Measurements from ENCODE around the gene CEP112. TPM values are rescaled to one million over a fixed set of nuclear protein-coding genes. Genes with fewer than 3 reads are reported as not detected.

The CEP112 gene
- total and polyA plus RNA-seq, 2 of the 13 experiments (the other 11 are each of a cell fraction or from before 2014, with no cell fraction given) = 1.2 to 3.4 TPM

DNA sequence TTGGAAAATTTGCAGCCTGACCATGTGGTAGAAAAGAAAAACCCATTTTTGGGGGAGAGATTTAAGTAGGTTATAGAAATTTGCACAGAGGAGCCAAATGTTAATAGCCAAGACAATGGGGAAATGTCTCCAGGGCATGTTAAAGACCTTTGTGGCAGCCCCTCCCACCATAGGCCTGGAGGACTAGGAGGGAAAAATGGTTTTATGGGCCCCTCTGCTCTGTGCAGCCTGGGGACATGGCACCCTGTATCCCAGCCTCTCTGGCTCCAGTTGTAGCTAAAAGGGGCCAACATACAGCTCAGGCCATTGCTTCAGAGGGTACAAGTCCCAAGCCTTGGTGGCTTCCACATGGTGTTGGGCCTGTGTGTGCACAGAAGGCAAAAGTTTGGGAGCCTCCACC, 384.6 kb downstream of the CEP112 start:
- Histone ChIP-seq H3K4me3 (replicated peaks in 1 of 3; ENCODE audit: insufficient read depth in 1 of 3, low read depth in 2 of 3, low read length in 3 of 3) (no peak overlapping the region), H3K4me2 (ENCODE audit: low read depth, low read length) (no peak overlapping the region), H3K27ac (ENCODE audit: extremely low read length, insufficient read depth, low read length) (no peak overlapping the region), H4K20me1 (ENCODE audit: insufficient read depth, low read length) (no peaks in the 10 kb centered on the region), H3K36me3 (replicated peaks in 1 of 2; ENCODE audit: control insufficient read depth in 1 of 2, insufficient read depth in 2 of 2, low read length in 2 of 2) (no peaks in the 10 kb centered on the region), H3K9ac (ENCODE audit: insufficient read depth, low read depth, low read length) (no peak overlapping the region), H3K4me1 (ENCODE audit: insufficient read depth, low read length) (no peaks in the 10 kb centered on the region), H3K79me2 (ENCODE audit: insufficient read depth, low read length) (no peaks in the 10 kb centered on the region), H3K9me3 (ENCODE audit: low read length) (peaks cover 34% of the 10 kb centered on the region), H3K27me3 (ENCODE audit: control insufficient read depth in 1 of 2, insufficient read depth in 2 of 2, low read length in 2 of 2) (no peaks in the 10 kb centered on the region), H2AFZ (ENCODE audit: low read length) (no peak overlapping the region)
- in situ Hi-C loops (cut with HindIII; ENCODE audit: extremely low pct_ligation_motif_present, low pct_unique_long_range_greater_than_20kb) = no loop called here
- CTCF ChIA-PET (ENCODE audit: low intra/inter-chr PET ratio, low total read pairs) = no interaction called here
- intact Hi-C loops (cut with micrococcal nuclease; ENCODE audit: unreplicated experiment) = no loop called here
- TF ChIP-seq HNF4G (IDR thresholded peaks at IDR 0.05; ENCODE audit: borderline replicate concordance, low read depth, low read length) (no peak), HNF4G (CRISPR knock-in tag; IDR thresholded peaks at IDR 0.05; ENCODE audit: borderline replicate concordance, low read depth) (no peak), PTBP1 (IDR thresholded peaks at IDR 0.05; ENCODE audit: low read depth, low read length, poor library complexity, severe bottlenecking) (no peak), ADNP (CRISPR knock-in tag; IDR thresholded peaks at IDR 0.05) (no peak)
- POLR2A ChIA-PET = no interaction called here
- DNase-seq (ENCODE audit: low spot score) (no peak), FAIRE-seq (no peak), ATAC-seq (no peak)
- BruUV-seq (replicated peaks) = no TSS peak

DNA sequence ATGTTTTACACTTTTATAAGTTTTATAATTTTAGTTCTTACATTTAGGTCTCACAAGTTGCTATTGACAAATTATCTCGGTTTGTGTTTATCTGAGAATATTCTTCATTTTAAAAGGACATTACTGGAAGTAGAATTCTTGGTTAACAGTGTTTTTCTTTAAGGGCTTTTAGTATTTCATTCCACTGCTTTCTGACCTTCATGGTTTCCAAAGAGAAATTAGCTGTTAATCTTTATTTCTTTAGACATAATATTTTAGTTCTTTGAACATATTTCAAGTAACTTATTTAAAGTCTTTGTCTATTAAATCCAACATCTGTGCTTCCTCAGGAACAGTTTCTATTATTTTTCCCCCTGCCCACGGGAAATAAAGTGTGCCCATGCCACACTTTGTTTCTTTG, 390.4 kb downstream of the CEP112 start:
- Histone ChIP-seq H3K9me3 (ENCODE audit: low read length) (peaks cover 27% of the 10 kb centered on the region), H3K27me3 (ENCODE audit: control insufficient read depth in 1 of 2, insufficient read depth in 2 of 2, low read length in 2 of 2) (no peaks in the 10 kb centered on the region), H4K20me1 (ENCODE audit: insufficient read depth, low read length) (no peaks in the 10 kb centered on the region), H3K9ac (ENCODE audit: insufficient read depth, low read depth, low read length) (no peak overlapping the region), H3K36me3 (replicated peaks in 1 of 2; ENCODE audit: control insufficient read depth in 1 of 2, insufficient read depth in 2 of 2, low read length in 2 of 2) (no peaks in the 10 kb centered on the region), H3K4me1 (ENCODE audit: insufficient read depth, low read length) (0 out of 2 replicates have a peak, but pooled peaks cover 5% of the 10 kb centered on the region), H3K79me2 (ENCODE audit: insufficient read depth, low read length) (no peaks in the 10 kb centered on the region), H3K27ac (ENCODE audit: extremely low read length, insufficient read depth, low read length) (no peak overlapping the region), H3K4me2 (ENCODE audit: low read depth, low read length) (no peak overlapping the region), H3K4me3 (replicated peaks in 1 of 3; ENCODE audit: insufficient read depth in 1 of 3, low read depth in 2 of 3, low read length in 3 of 3) (no peak overlapping the region), H2AFZ (ENCODE audit: low read length) (no peak overlapping the region)
- intact Hi-C loops (cut with micrococcal nuclease; ENCODE audit: unreplicated experiment) = no loop called here
- WGBS (ENCODE audit: low lambda C conversion rate) = 3% methylated on average over 2 of the region's 2 CpGs
- FAIRE-seq = no peak
- DNase-seq (ENCODE audit: low spot score) = no peak
- TF ChIP-seq ZNF687 (CRISPR knock-in tag; IDR thresholded peaks at IDR 0.05) (no peak), ZNF317 (CRISPR knock-in tag; IDR thresholded peaks at IDR 0.05) (peak; percentile 97)
- ChIA-PET POLR2A (no interaction called here), CTCF (ENCODE audit: low intra/inter-chr PET ratio, low total read pairs) (no interaction called here)
- in situ Hi-C loops (cut with HindIII; ENCODE audit: extremely low pct_ligation_motif_present, low pct_unique_long_range_greater_than_20kb) = no loop called here
- ATAC-seq = no peak
- no TSS peak for BruUV-seq (replicated peaks)

All from HepG2 (cell line).